ENCODE measurements around the gene SEMA3D. TPM values are rescaled to one million over a fixed set of nuclear protein-coding genes. Genes with fewer than 3 reads are reported as not detected.

Gene SEMA3D
- polyA plus RNA-seq, 1 donor from 2014 or later = 1.6 TPM

- H3K36me3 ChIP-seq (ENCODE audit: insufficient read depth, low read length) = no peaks in the 10 kb centered on the region
- no peak overlapping the region for H2AFZ ChIP-seq (ENCODE audit: low read depth, low read length)
- H3K27me3 ChIP-seq (ENCODE audit: insufficient read depth, low read depth, low read length) = no peaks in the 10 kb centered on the region
- H3K4me3 ChIP-seq (ENCODE audit: low read length) = no peak overlapping the region
- H3K9me3 ChIP-seq (ENCODE audit: low read length) = no peaks in the 10 kb centered on the region
- no peak overlapping the region for H3K4me2 ChIP-seq (ENCODE audit: low read length)
- TF ChIP-seq POLR2AphosphoS5 (IDR thresholded peaks at IDR 0.05) = no peak
- no peak for TF ChIP-seq CTCF (IDR thresholded peaks at IDR 0.05; ENCODE audit: poor library complexity, severe bottlenecking)
- no peak for TF ChIP-seq REST (IDR thresholded peaks at IDR 0.05; ENCODE audit: borderline replicate concordance)
- TF ChIP-seq TAF1 (IDR thresholded peaks at IDR 0.05; ENCODE audit: low read depth) = no peak
- TF ChIP-seq RAD21 (conservative IDR thresholded peaks at IDR 0.05) = no peak
- TF ChIP-seq EP300 (conservative IDR thresholded peaks at IDR 0.05; ENCODE audit: poor library complexity, severe bottlenecking) = no peak
- TF ChIP-seq MXI1 (conservative IDR thresholded peaks at IDR 0.05; ENCODE audit: poor library complexity, severe bottlenecking) = no peak
- TF ChIP-seq EZH2 (IDR thresholded peaks at IDR 0.05; ENCODE audit: borderline replicate concordance, insufficient read depth, low read length, poor library complexity, severe bottlenecking) = no peak
- no peak for TF ChIP-seq SMC3 (conservative IDR thresholded peaks at IDR 0.05; ENCODE audit: poor library complexity)
- no peak overlapping the region for H3K27ac ChIP-seq (ENCODE audit: low read length)
- H3K9ac ChIP-seq (ENCODE audit: low read length) = no peak overlapping the region
- H3F3A ChIP-seq (ENCODE audit: insufficient read depth, low read length, poor library complexity, severe bottlenecking) = no peaks in the 10 kb centered on the region
- no peaks in the 10 kb centered on the region for H4K20me1 ChIP-seq (ENCODE audit: insufficient read depth)
- no peaks in the 10 kb centered on the region for H3K79me2 ChIP-seq (replicated peaks; ENCODE audit: insufficient read depth, low read length)
- H3K9me2 ChIP-seq (ENCODE audit: insufficient read depth, low read length) = no peaks in the 10 kb centered on the region
These were observed 71.0 kb downstream of the SEMA3D start for GRCh38 chr7:85115862-85116261.

GRCh38 chr7:85115006-85115405 lies 71.8 kb downstream of the SEMA3D start:
- no peaks in the 10 kb centered on the region for H4K20me1 ChIP-seq (ENCODE audit: insufficient read depth)

More at GRCh38 chr7:85115006-85115405, 71.8 kb downstream of the SEMA3D start:
- Histone ChIP-seq H3K4me2 (ENCODE audit: low read length) (no peak overlapping the region), H3K27me3 (ENCODE audit: insufficient read depth, low read depth, low read length) (no peaks in the 10 kb centered on the region), H3K9me3 (ENCODE audit: low read length) (no peaks in the 10 kb centered on the region), H3K36me3 (ENCODE audit: insufficient read depth, low read length) (no peaks in the 10 kb centered on the region), H3K9ac (ENCODE audit: low read length) (no peak overlapping the region), H2AFZ (ENCODE audit: low read depth, low read length) (no peak overlapping the region), H3F3A (ENCODE audit: insufficient read depth, low read length, poor library complexity, severe bottlenecking) (no peaks in the 10 kb centered on the region), H3K27ac (ENCODE audit: low read length) (no peak overlapping the region), H3K79me2 (replicated peaks; ENCODE audit: insufficient read depth, low read length) (no peaks in the 10 kb centered on the region), H3K9me2 (ENCODE audit: insufficient read depth, low read length) (no peaks in the 10 kb centered on the region), H3K4me3 (ENCODE audit: low read length) (no peak overlapping the region)
- TF ChIP-seq EZH2 (IDR thresholded peaks at IDR 0.05; ENCODE audit: borderline replicate concordance, insufficient read depth, low read length, poor library complexity, severe bottlenecking) = no peak
- no peak for TF ChIP-seq CTCF (IDR thresholded peaks at IDR 0.05; ENCODE audit: poor library complexity, severe bottlenecking)
- no peak for TF ChIP-seq REST (IDR thresholded peaks at IDR 0.05; ENCODE audit: borderline replicate concordance)
- no peak for TF ChIP-seq MXI1 (conservative IDR thresholded peaks at IDR 0.05; ENCODE audit: poor library complexity, severe bottlenecking)
- TF ChIP-seq RAD21 (conservative IDR thresholded peaks at IDR 0.05) = no peak
- no peak for TF ChIP-seq SMC3 (conservative IDR thresholded peaks at IDR 0.05; ENCODE audit: poor library complexity)
- no peak for TF ChIP-seq POLR2AphosphoS5 (IDR thresholded peaks at IDR 0.05)
- TF ChIP-seq TAF1 (IDR thresholded peaks at IDR 0.05; ENCODE audit: low read depth) = no peak
- no peak for TF ChIP-seq EP300 (conservative IDR thresholded peaks at IDR 0.05; ENCODE audit: poor library complexity, severe bottlenecking)

Data from neural cell (in vitro differentiated cells).